Thyroid gland (tissue), 4 donors: ENCODE results near the gene TMEM41A.

ENCODE experiments used
- POLR2A ChIP-seq, 2 donors: fragments of 450-650 bp; IDR thresholded peaks; one replicate each; pipeline ENCODE4 v1.6.1; 2017; ENCODE audit warnings: antibody characterized with exemption in 2 of 2, mild to moderate bottlenecking in 2 of 2, moderate library complexity in 1 of 2
- TF ChIP-seq, protein P1 (sequence below), 6 experiments: fragments of 200-600 bp in 3 of 6; fragments of 450-650 bp in 3 of 6; sonication (generic) in 3 of 6; IDR thresholded peaks; one replicate each; pipeline ENCODE4 v1.5.1; 2016 to 2019; ENCODE audit warnings: antibody characterized with exemption in 6 of 6, mild to moderate bottlenecking in 2 of 6, inconsistent platforms in 1 of 6, moderate library complexity in 1 of 6

DNA sequence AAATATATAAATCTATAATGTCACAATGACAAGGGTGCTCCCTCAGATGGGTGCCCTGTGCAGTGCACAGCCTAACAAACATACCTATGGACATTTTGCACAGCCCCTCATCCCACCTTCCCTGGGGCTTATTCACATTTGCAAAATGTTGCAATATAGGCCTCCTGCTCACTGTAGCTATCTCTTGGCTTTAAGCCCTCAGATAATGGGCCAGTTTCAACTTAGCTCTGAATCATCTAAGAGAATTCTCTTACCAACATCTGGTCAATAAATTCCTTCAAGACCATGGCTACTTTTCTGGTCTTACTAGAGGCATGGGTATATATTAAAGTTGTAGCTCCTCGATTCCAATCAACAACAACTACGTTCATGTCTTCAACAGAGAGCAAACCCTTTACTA, 35.7 kb upstream of the TMEM41A start:
- no peak for TF ChIP-seq POLR2A (IDR thresholded peaks at IDR 0.05)
- TF ChIP-seq, protein P1, sequence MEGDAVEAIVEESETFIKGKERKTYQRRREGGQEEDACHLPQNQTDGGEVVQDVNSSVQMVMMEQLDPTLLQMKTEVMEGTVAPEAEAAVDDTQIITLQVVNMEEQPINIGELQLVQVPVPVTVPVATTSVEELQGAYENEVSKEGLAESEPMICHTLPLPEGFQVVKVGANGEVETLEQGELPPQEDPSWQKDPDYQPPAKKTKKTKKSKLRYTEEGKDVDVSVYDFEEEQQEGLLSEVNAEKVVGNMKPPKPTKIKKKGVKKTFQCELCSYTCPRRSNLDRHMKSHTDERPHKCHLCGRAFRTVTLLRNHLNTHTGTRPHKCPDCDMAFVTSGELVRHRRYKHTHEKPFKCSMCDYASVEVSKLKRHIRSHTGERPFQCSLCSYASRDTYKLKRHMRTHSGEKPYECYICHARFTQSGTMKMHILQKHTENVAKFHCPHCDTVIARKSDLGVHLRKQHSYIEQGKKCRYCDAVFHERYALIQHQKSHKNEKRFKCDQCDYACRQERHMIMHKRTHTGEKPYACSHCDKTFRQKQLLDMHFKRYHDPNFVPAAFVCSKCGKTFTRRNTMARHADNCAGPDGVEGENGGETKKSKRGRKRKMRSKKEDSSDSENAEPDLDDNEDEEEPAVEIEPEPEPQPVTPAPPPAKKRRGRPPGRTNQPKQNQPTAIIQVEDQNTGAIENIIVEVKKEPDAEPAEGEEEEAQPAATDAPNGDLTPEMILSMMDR (IDR thresholded peaks at IDR 0.05), result no peak
